Lower leg skin (tissue), 4 donors: ENCODE results near the gene OR4D6. TPM values are rescaled to one million over a fixed set of nuclear protein-coding genes. Genes with fewer than 3 reads are reported as not detected.

ENCODE experiments used
- DNase-seq, 2 donors: peaks; one replicate each; pipeline ENCODE4 v3.0.0-alpha.2; 2019; ENCODE audit warnings: low spot score in 2 of 2
- H3K4me3 ChIP-seq: fragments of 200-600 bp; sonication (generic); 2 replicates; pipeline ENCODE4 v1.5.1; 2017; ENCODE audit warnings: mild to moderate bottlenecking, low read depth; ENCODE audit not compliant: poor library complexity, severe bottlenecking
- CTCF ChIP-seq, 3 donors: fragments of 450-650 bp; IDR thresholded peaks; one replicate each; pipeline ENCODE4 v1.5.1; 2016; ENCODE audit warnings: antibody characterized with exemption in 3 of 3, mild to moderate bottlenecking in 3 of 3, moderate library complexity in 2 of 3
- POLR2A ChIP-seq, 2 donors: fragments of 450-650 bp; IDR thresholded peaks; one replicate each; pipeline ENCODE4 v1.6.1; 2016 to 2017; ENCODE audit warnings: antibody characterized with exemption in 2 of 2, mild to moderate bottlenecking in 1 of 2, moderate library complexity in 1 of 2
- WGBS, 2 donors: methylation state at CpG; one replicate each; pipeline ENCODE4 v1.1.5; 2018; 5-methylcytosine and 5-hydroxymethylcytosine counted together
- intact Hi-C: fragments of 100-400 bp; cut with DNase I; formaldehyde crosslinking; loops from one replicate; pipeline ENCODE4 v1.15.0; 2023; ENCODE audit warnings: low total_unique reads
- total RNA-seq, 4 donors: library from RNA; depleted of rRNA; stranded (reverse); fragments of >200 nt; gene quantifications; one replicate each; pipeline ENCODE4 v1.1.0, GENCODE V29; 2016

OR4D6 gene
- total RNA-seq, 4 donors from 2014 or later: not detected

GRCh38 chr11:59423835-59424234 lies 32.9 kb upstream of the OR4D6 start:
- TF ChIP-seq CTCF (IDR thresholded peaks at IDR 0.05) (no peak), POLR2A (IDR thresholded peaks at IDR 0.05) (no peak)
- WGBS, 2 donors: 84 to 91% methylated on average over 2 of the region's 2 CpGs
- no peak for DNase-seq
- intact Hi-C loops: no loop called here
- H3K4me3 ChIP-seq: no peak overlapping the region

GRCh38 chr11:59425131-59425530 lies 31.6 kb upstream of the OR4D6 start:
- no peak for DNase-seq
- intact Hi-C loops: no loop called here
- WGBS, 2 donors: 50 to 54% methylated on average over 4 of the region's 4 CpGs
- TF ChIP-seq POLR2A (IDR thresholded peaks at IDR 0.05) (no peak), CTCF (IDR thresholded peaks at IDR 0.05) (no peak)
- no peak overlapping the region for H3K4me3 ChIP-seq

- WGBS, 2 donors: 68 to 82% methylated on average over 5 of the region's 5 CpGs
Observed at GRCh38 chr11:59426361-59427067, 30.2 kb upstream of the OR4D6 start, which contains the start of gene OR5A2. Gene OR5A2 (minus strand): TSS chr11:59426413. CDS start chr11:59422953, 3,460 bp downstream.

GRCh38 chr11:59427068-59427382 lies 29.7 kb upstream of the OR4D6 start:
- no peak for DNase-seq
- H3K4me3 ChIP-seq: no peak overlapping the region
- intact Hi-C loops: no loop called here
- TF ChIP-seq CTCF (IDR thresholded peaks at IDR 0.05): no peak
- no peak for TF ChIP-seq POLR2A (IDR thresholded peaks at IDR 0.05)

More at GRCh38 chr11:59426361-59427067, 30.2 kb upstream of the OR4D6 start, which contains the start of gene OR5A2:
- TF ChIP-seq CTCF (IDR thresholded peaks at IDR 0.05): no peak
- TF ChIP-seq POLR2A (IDR thresholded peaks at IDR 0.05): no peak
- no peak for DNase-seq
- intact Hi-C loops: no loop called here
- no peak within 1 kb of the TSS for H3K4me3 ChIP-seq

GRCh38 chr11:59429924-59430516 lies 26.7 kb upstream of the OR4D6 start:
- intact Hi-C loops: no loop called here
- TF ChIP-seq POLR2A (IDR thresholded peaks at IDR 0.05) (no peak), CTCF (IDR thresholded peaks at IDR 0.05) (no peak)
- DNase-seq: peak in 1 of 2 donors; percentile 23
- WGBS, 2 donors: 64 to 72% methylated on average over 4 of the region's 4 CpGs
- H3K4me3 ChIP-seq: no peak overlapping the region
